IMR-90 (cell line): ENCODE measurements around the gene RPS27. TPM values are rescaled to one million over a fixed set of nuclear protein-coding genes. Genes with fewer than 3 reads are reported as not detected.

Source experiments
- ATAC-seq: fragments of 200-7000 bp; cut with Tn5 transposase; 2 replicates; pipeline ENCODE4 v1.9.1; 2020; ENCODE audit warnings: low read depth, mild to moderate bottlenecking, moderate library complexity
- BruUV-seq: library from RNA; stranded (reverse); fragments of 400-500 nt; replicated peaks from 2 replicates; lab custom pipeline; 2021; lab: Mats Ljungman, UMichigan
- CTCF ChIA-PET: fragments of 300-600 bp; formaldehyde crosslinking; extraction: SDS; loops from one replicate; lab custom pipeline; 2021; ENCODE audit warnings: antibody characterized with exemption; lab: Yijun Ruan, JAX
- POLR2A ChIA-PET: fragments of 300-600 bp; sonication (Branson Sonifier 250); formaldehyde crosslinking; loops from one replicate; lab custom pipeline; 2022; ENCODE audit warnings: antibody characterized with exemption; ENCODE audit not compliant: unreplicated experiment; lab: Charles Lee
- DNase-seq: peaks from one replicate; pipeline ENCODE4 v3.0.0; 2013
- H2AFZ ChIP-seq: replicated peaks from 2 replicates; pipeline ENCODE3; 2013; ENCODE audit warnings: low read length, mild to moderate bottlenecking; ENCODE audit not compliant: poor library complexity
- H2AK5ac ChIP-seq: 2 replicates; pipeline ENCODE4 v1.6.1; 2013; ENCODE audit warnings: low read depth, low read length, inconsistent platforms
- H2AK9ac ChIP-seq: replicated peaks from 2 replicates; pipeline ENCODE3; 2013; ENCODE audit warnings: mild to moderate bottlenecking, low read depth, low read length, moderate library complexity; ENCODE audit not compliant: poor library complexity
- H2BK120ac ChIP-seq: 2 replicates; pipeline ENCODE4 v1.6.1; 2013; ENCODE audit warnings: low read depth, low read length, inconsistent platforms
- H2BK15ac ChIP-seq: 3 replicates; pipeline ENCODE4 v1.6.1; 2013; ENCODE audit warnings: low read depth, low read length, inconsistent platforms
- H2BK20ac ChIP-seq: 2 replicates; pipeline ENCODE4 v1.6.1; 2013; ENCODE audit warnings: low read depth, mild to moderate bottlenecking, inconsistent platforms, low read length, moderate library complexity
- H2BK5ac ChIP-seq: 2 replicates; pipeline ENCODE4 v1.6.1; 2013; ENCODE audit warnings: mild to moderate bottlenecking, low read depth, low read length, inconsistent platforms; ENCODE audit not compliant: poor library complexity, severe bottlenecking
- H3K14ac ChIP-seq: replicated peaks from 2 replicates; pipeline ENCODE4 v1.6.1; 2013; ENCODE audit warnings: low read depth, low read length, inconsistent platforms
- H3K18ac ChIP-seq: 2 replicates; pipeline ENCODE4 v1.6.1; 2013; ENCODE audit warnings: low read depth, low read length, control low read depth
- H3K23ac ChIP-seq: 2 replicates; pipeline ENCODE4 v1.6.1; 2013; ENCODE audit warnings: low read depth, low read length, inconsistent platforms
- H3K27ac ChIP-seq: 2 replicates; pipeline ENCODE4 v1.5.1; 2013; ENCODE audit warnings: mild to moderate bottlenecking, control low read depth, low read length; ENCODE audit not compliant: insufficient read depth
- H3K27me3 ChIP-seq: 2 replicates; pipeline ENCODE4 v1.6.1; 2013; ENCODE audit warnings: low read length; ENCODE audit not compliant: control insufficient read depth, insufficient read depth
- H3K36me3 ChIP-seq: 2 replicates; pipeline ENCODE4 v1.6.1; 2013; ENCODE audit warnings: low read length, mixed read lengths; ENCODE audit not compliant: control insufficient read depth, insufficient read depth
- H3K4ac ChIP-seq: 2 replicates; pipeline ENCODE4 v1.6.1; 2013; ENCODE audit warnings: low read depth, low read length, inconsistent platforms
- H3K4me1 ChIP-seq: 2 replicates; pipeline ENCODE4 v1.6.1; 2013; ENCODE audit warnings: low read length, mixed read lengths; ENCODE audit not compliant: control insufficient read depth, insufficient read depth
- H3K4me2 ChIP-seq: 2 replicates; pipeline ENCODE4 v1.6.1; 2013; ENCODE audit warnings: low read depth, mild to moderate bottlenecking, control low read depth, low read length, moderate library complexity
- H3K4me3 ChIP-seq: 2 replicates; pipeline ENCODE4 v1.5.1; 2013; ENCODE audit warnings: low read depth, mild to moderate bottlenecking, control low read depth, low read length, moderate library complexity; ENCODE audit not compliant: insufficient read depth
- H3K56ac ChIP-seq: 2 replicates; pipeline ENCODE4 v1.6.1; 2013; ENCODE audit warnings: low read length, inconsistent platforms; ENCODE audit not compliant: insufficient read depth; ENCODE audit errors: extremely low read depth
- H3K79me1 ChIP-seq, 2 experiments: 2 replicates each; pipeline ENCODE4 v1.6.1; 2013; ENCODE audit warnings: low read length in 2 of 2, inconsistent platforms in 1 of 2, low read depth in 1 of 2
- H3K9ac ChIP-seq: 2 replicates; pipeline ENCODE4 v1.6.1; 2013; ENCODE audit warnings: low read depth, low read length, control low read depth
- H3K9me1 ChIP-seq: 2 replicates; pipeline ENCODE4 v1.6.1; 2013; ENCODE audit warnings: low read length, inconsistent platforms; ENCODE audit not compliant: insufficient read depth
- H3K9me3 ChIP-seq: 2 replicates; pipeline ENCODE4 v1.6.1; 2013; ENCODE audit warnings: low read length; ENCODE audit not compliant: control insufficient read depth, insufficient read depth
- H4K20me1 ChIP-seq: 2 replicates; pipeline ENCODE4 v1.6.1; 2013; ENCODE audit warnings: low read length, inconsistent platforms; ENCODE audit not compliant: insufficient read depth
- H4K5ac ChIP-seq: 2 replicates; pipeline ENCODE4 v1.6.1; 2013; ENCODE audit warnings: mild to moderate bottlenecking, low read depth, low read length, control low read depth
- H4K8ac ChIP-seq, 2 experiments: 2 replicates each; pipeline ENCODE4 v1.6.1; 2013; ENCODE audit warnings: low read depth in 2 of 2, low read length in 2 of 2, control low read depth in 1 of 2, inconsistent platforms in 1 of 2
- H4K91ac ChIP-seq: 2 replicates; pipeline ENCODE4 v1.6.1; 2013; ENCODE audit warnings: low read depth, low read length, inconsistent platforms; ENCODE audit not compliant: insufficient read depth
- BHLHE40 ChIP-seq: fragments of 150-350 bp; IDR thresholded peaks from 2 replicates; pipeline ENCODE4 v1.6.1; 2016; ENCODE audit warnings: mild to moderate bottlenecking, low read depth, low read length
- CEBPB ChIP-seq: IDR thresholded peaks from 2 replicates; pipeline ENCODE4 v1.6.1; 2012; ENCODE audit warnings: low read depth, low read length, improper control_type of control experiment
- CHD1 ChIP-seq: IDR thresholded peaks from 2 replicates; pipeline ENCODE4 v1.6.1; 2012; ENCODE audit warnings: low read depth, low read length, improper control_type of control experiment
- CTCF ChIP-seq: conservative IDR thresholded peaks from 2 replicates; pipeline ENCODE4 v1.5.1; 2012; ENCODE audit warnings: mild to moderate bottlenecking, low read depth, low read length, improper control_type of control experiment
- FOS ChIP-seq: fragments of 150-350 bp; IDR thresholded peaks from 2 replicates; pipeline ENCODE4 v1.6.1; 2016; ENCODE audit warnings: low read depth, low read length
- MAFK ChIP-seq: IDR thresholded peaks from 2 replicates; pipeline ENCODE4 v1.6.1; 2012; ENCODE audit warnings: low read depth, low read length, improper control_type of control experiment
- MAZ ChIP-seq: IDR thresholded peaks from 2 replicates; pipeline ENCODE4 v1.6.1; 2012; ENCODE audit warnings: low read depth, mild to moderate bottlenecking, low read length, improper control_type of control experiment, moderate library complexity, borderline replicate concordance
- MXI1 ChIP-seq: IDR thresholded peaks from 2 replicates; pipeline ENCODE4 v1.6.1; 2012; ENCODE audit warnings: low read depth, mild to moderate bottlenecking, low read length, moderate library complexity, borderline replicate concordance
- NFE2L2 ChIP-seq: fragments of 150-350 bp; IDR thresholded peaks from 2 replicates; pipeline ENCODE4 v1.6.1; 2016; ENCODE audit warnings: low read depth, mild to moderate bottlenecking, low read length
- POLR2A ChIP-seq: IDR thresholded peaks from 2 replicates; pipeline ENCODE4 v1.6.1; 2012; ENCODE audit warnings: mild to moderate bottlenecking, low read depth, low read length
- RAD21 ChIP-seq: IDR thresholded peaks from 2 replicates; pipeline ENCODE4 v1.6.1; 2012; ENCODE audit warnings: low read length, improper control_type of control experiment
- RCOR1 ChIP-seq: IDR thresholded peaks from 2 replicates; pipeline ENCODE4 v1.6.1; 2012; ENCODE audit warnings: mild to moderate bottlenecking, low read length, improper control_type of control experiment; ENCODE audit not compliant: insufficient replicate concordance
- RFX5 ChIP-seq: IDR thresholded peaks from 2 replicates; pipeline ENCODE4 v1.8.0; 2012; ENCODE audit warnings: low read depth, mild to moderate bottlenecking, low read length, moderate library complexity
- SMC3 ChIP-seq: fragments of 150-350 bp; IDR thresholded peaks from 2 replicates; pipeline ENCODE4 v1.6.1; 2016; ENCODE audit warnings: low read depth, mild to moderate bottlenecking, antibody characterized with exemption, low read length, moderate library complexity
- USF2 ChIP-seq: fragments of 150-350 bp; IDR thresholded peaks from 2 replicates; pipeline ENCODE4 v1.6.1; 2017; ENCODE audit warnings: mild to moderate bottlenecking, antibody characterized with exemption, low read length, low read depth
- WGBS, 2 experiments: methylation state at CpG; one replicate each; pipeline versions ENCODE4 v1.1.5 to v1.1.7; 2013; ENCODE audit warnings: missing lambda C conversion rate in 2 of 2; ENCODE audit not compliant: insufficient read length in 1 of 2; ENCODE audit errors: extremely low coverage in 2 of 2; 5-methylcytosine and 5-hydroxymethylcytosine counted together
- dilution Hi-C: fragments of 300-500 bp; cut with HindIII; formaldehyde crosslinking; loops from one replicate; pipeline ENCODE4 v1.14.3; 2018; ENCODE audit warnings: low sequenced_read_pairs; ENCODE audit not compliant: unreplicated experiment
- in situ Hi-C: fragments of 300-500 bp; cut with MboI; formaldehyde crosslinking; loops from 3 replicates; pipeline ENCODE4 v1.14.3; 2019; ENCODE audit warnings: low sequenced_read_pairs, inconsistent platforms, mixed read lengths
- intact Hi-C: fragments of 100-400 bp; cut with micrococcal nuclease; formaldehyde crosslinking; loops from 2 replicates; pipeline ENCODE4 v1.10.0; 2022
- polyA plus RNA-seq, 3 experiments: library from polyadenylated mRNA; depleted of rRNA; stranded (reverse); fragments of >200 nt; gene quantifications; 2 replicates each; pipeline ENCODE4 v1.2.3, GENCODE V29; 2012; ENCODE audit warnings: low replicate concordance in 1 of 3
- total RNA-seq: library from RNA; depleted of rRNA; stranded (reverse); fragments of >200 nt; gene quantifications from 2 replicates; pipeline ENCODE4 v1.2.3, GENCODE V29; 2012
- TF ChIP-seq, protein P1 (sequence below): fragments of 150-350 bp; IDR thresholded peaks from 2 replicates; pipeline ENCODE4 v1.6.1; 2016; ENCODE audit warnings: low read depth, mild to moderate bottlenecking, low read length, moderate library complexity, borderline replicate concordance

RPS27 gene
- total and polyA plus RNA-seq, 2 of the 4 experiments (the other 2 are of a cell fraction): 320 to 6,236 TPM

- H3K4ac ChIP-seq: no peak overlapping the region; the same call in 1 of the 2 replicates
- no peak overlapping the region for H3K56ac ChIP-seq
- peaks cover 18% of the 10 kb centered on the region; the same call in 1 of the 2 replicates for H3K9me1 ChIP-seq
- peak overlapping the region; percentile 48 for H3K14ac ChIP-seq
- ATAC-seq (no peak), DNase-seq (no peak)
- no peaks in the 10 kb centered on the region for H3K27me3 ChIP-seq
- peak overlapping the region; percentile 98; the same call in 1 of the 2 replicates for H3K9ac ChIP-seq
- TF ChIP-seq USF2 (no peak), MAZ (no peak), FOS (no peak), NFE2L2 (no peak), BHLHE40 (no peak), RCOR1 (no peak), MXI1 (no peak), MAFK (no peak), RAD21 (no peak), POLR2A (no peak), CHD1 (no peak), CEBPB (no peak), SMC3 (no peak), RFX5 (no peak), CTCF (no peak)
- TF ChIP-seq, protein P1, sequence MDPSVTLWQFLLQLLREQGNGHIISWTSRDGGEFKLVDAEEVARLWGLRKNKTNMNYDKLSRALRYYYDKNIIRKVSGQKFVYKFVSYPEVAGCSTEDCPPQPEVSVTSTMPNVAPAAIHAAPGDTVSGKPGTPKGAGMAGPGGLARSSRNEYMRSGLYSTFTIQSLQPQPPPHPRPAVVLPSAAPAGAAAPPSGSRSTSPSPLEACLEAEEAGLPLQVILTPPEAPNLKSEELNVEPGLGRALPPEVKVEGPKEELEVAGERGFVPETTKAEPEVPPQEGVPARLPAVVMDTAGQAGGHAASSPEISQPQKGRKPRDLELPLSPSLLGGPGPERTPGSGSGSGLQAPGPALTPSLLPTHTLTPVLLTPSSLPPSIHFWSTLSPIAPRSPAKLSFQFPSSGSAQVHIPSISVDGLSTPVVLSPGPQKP: no peak
- H3K23ac ChIP-seq: 0 out of 2 replicates have a peak overlapping the region, but pooled peaks have one; percentile 43
- H3K18ac ChIP-seq: no peak overlapping the region
- H2BK15ac ChIP-seq: peak overlapping the region; percentile 21; the same call in 1 of the 3 replicates
- H3K36me3 ChIP-seq: peaks cover 44% of the 10 kb centered on the region
- no peak overlapping the region for H3K27ac ChIP-seq
- POLR2A ChIA-PET: interaction anchor here (0.6 kb wide), 1 partner anchor 499 kb away, joined by 3 read pairs; no protein-coding TSS in a partner anchor
- peak overlapping the region in 1 of 2 experiments; percentile 21; a peak in 2 of 4 replicates for H4K8ac ChIP-seq
- no peak overlapping the region for H2AK5ac ChIP-seq
- peaks cover 15 to 56% of the 10 kb centered on the region in 2 experiments for H3K79me1 ChIP-seq
- dilution Hi-C loops (no loop called here), intact Hi-C loops (no loop called here), in situ Hi-C loops (loop anchor here (5.0 kb wide), 1 partner anchor 147 kb away; no protein-coding TSS in a partner anchor)
- peak overlapping the region; percentile 100; the same call in 1 of the 2 replicates for H3K4me2 ChIP-seq
- no TSS peak for BruUV-seq
- H4K20me1 ChIP-seq: peaks cover 11% of the 10 kb centered on the region
- WGBS, 2 experiments: 100% methylated on average over 1 of the region's 3 CpGs; no CpG with 5 or more reads in 1 of the 2 experiments
- CTCF ChIA-PET: no interaction called here
- H4K91ac ChIP-seq: no peak overlapping the region
- H2BK20ac ChIP-seq: no peak overlapping the region
- peak overlapping the region; percentile 99 for H2AK9ac ChIP-seq
- no peak overlapping the region for H2BK5ac ChIP-seq
- no peak overlapping the region for H4K5ac ChIP-seq
- no peaks in the 10 kb centered on the region for H3K9me3 ChIP-seq
- H2AFZ ChIP-seq: no peak overlapping the region
- 0 out of 2 replicates have a peak overlapping the region, but pooled peaks have one; percentile 13 for H2BK120ac ChIP-seq
- peaks cover 9% of the 10 kb centered on the region for H3K4me1 ChIP-seq
- H3K4me3 ChIP-seq: no peak overlapping the region
Measured at GRCh38 chr1:153944827-153945117, 45.8 kb upstream of the RPS27 start.
